GM18498 (cell line): Measurements from ENCODE around the gene FNDC11.
"Not testable (repeated sequence)": the region's sequence is repeated elsewhere in the genome, so short reads cannot be mapped to it uniquely, and the experiment has no call there.

Experiments used
- ATAC-seq: cut with Tn5 transposase; IDR thresholded peaks from one replicate; pipeline ENCODE4 v1.9.1; 2021; ENCODE audit warnings: mild to moderate bottlenecking, moderate library complexity; ENCODE audit not compliant: unreplicated experiment

FNDC11 gene

DNA sequence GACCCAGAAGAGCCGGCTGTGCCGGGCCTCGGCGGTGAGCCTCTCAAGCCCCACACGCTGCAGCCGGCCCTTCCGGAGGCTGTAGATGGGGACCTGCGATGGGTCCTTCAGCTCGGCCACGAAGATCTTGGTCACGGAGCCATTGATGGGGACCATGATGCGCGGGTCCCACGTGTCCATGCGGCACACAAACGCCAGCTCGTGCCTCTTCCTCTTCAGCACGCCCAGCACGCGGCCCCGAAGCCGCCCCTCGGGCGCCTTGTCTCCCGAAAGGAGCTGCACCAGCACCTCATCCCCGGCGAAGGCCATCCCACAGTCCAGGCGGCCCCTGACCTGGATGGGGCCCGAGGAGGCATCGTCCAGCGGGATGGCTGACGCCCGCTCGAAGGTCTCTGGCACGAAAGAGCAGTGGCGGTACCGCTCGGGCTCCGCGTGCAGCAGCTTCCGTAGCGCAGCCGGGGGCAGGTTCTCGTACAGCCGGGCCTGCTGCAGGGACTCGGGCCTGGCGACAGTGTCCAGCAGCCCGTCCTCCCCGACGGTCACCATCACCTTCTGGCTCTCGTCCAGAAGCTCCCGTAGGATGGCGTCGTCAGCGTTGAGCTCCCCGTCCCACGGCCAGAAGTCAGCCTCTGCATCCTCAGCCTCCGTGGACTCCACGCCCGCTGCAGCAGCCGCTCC lies 11.2 kb downstream of the FNDC11 start:
- no peak for ATAC-seq

DNA sequence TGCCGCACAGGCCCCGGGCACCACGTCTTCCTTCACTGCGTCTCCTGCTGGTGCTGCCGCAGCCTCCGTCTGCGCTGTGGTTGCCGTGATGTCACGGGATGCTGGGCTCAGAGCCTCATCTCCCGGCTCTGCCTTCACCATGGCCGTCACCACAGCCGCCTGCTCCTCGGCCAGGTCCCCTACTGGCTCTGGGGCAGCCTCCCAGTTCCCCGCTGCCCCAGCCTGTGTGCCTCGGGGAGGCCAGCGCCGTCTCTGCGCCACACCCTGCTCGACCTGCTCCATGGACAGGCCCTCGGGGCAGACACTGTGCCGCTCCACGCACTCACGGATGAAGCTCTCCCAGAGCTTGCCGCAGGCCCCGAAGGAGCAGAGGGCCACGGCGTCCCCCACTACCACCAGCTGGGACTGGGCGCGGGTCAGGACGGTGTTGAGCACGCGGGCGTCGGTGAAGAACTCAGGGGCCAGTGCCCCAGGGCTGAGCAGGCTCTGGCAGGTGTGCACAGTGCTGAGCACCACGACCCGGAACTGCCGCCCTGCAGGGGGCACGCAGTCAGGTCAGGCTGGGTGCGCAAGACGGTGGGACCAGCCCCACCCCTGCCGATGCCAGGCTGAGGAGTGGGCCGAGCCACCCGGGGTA lies 11.9 kb downstream of the FNDC11 start:
- ATAC-seq = no peak

DNA sequence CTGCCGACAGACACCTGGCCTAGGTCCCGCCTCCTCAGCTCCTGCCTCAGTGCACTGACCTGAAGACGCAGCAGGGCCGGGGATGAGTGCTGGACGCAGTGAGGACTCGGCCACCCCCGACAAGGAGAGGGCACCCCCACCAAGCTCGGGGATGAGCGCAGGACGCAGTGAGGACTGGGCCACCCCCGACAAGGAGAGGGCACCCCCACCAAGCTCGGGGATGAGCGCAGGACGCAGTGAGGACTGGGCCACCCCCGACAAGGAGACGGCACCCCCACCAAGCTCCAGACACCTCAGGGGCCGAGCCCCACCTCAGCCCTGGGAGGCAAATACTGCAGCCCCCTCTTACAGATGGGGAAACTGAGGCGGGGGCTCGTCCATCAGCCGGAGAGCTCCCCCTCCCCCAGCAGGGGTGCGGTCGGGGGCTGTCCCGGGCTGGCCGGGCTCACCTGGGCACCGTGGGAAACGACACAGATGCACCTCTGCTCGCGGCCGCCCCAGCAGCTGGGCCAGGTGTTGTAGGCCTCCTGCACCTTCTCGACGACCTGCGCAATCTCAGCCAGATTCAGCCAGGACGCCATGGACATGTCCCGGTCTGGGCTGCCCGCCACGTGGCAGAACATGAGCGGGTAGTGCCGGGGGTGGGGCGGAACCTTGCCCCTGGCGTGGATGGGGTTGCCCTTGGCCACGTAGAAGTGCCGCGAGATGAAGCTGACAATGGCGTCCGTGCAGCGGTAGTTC lies 12.6 kb downstream of the FNDC11 start:
- ATAC-seq = no peak

DNA sequence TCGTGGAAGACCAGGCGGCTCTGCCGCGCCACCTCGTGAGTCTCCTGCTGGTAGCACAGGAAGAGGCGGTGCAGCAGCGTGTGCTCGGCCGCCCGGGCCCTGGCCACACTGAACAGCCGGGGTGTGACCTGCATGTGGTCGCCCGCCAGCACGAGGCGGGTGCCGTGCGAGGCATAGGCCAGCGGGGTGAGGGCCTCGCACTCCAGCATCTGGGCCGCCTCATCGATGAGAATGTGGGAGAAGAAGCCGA lies 13.1 kb downstream of the FNDC11 start:
- no peak for ATAC-seq

DNA sequence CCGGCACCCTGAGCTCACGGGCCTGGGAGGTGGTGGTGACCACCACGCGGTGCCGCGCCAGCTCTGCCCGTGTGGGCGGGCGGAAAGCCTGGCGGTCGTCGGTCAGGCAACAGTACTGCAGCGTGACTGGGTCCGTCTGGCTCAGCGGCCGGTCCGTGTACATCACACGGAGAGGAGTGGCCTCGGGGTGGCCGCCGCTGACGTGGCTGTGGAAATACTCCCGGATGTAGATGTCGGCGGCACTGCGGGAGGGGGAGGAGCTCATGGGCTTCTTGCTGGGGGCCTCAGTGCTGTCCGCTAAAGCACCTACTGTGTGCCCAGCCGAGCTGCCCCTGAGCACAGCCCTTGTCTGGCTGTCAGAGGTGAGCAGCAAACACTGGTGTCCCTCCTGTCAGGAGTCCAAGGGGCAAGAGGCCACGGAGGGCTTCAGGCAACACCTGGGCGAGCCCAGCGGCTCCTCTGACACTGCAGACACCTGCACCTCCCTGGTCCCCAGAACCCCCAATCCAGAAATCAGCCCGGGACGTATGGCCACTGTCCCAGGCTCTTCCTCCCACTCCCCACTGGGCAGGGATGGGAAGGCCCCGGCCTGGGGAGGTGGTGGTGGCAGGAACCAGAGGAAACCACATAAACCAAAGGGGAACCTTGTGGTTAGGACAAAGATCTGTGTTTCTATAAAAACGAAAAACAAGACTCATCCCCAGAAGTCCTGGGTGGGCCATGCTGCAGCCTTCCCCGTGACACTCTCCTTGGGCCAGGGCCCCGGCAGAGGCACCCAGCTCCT lies 13.6 kb downstream of the FNDC11 start:
- peak; percentile 67 for ATAC-seq

DNA sequence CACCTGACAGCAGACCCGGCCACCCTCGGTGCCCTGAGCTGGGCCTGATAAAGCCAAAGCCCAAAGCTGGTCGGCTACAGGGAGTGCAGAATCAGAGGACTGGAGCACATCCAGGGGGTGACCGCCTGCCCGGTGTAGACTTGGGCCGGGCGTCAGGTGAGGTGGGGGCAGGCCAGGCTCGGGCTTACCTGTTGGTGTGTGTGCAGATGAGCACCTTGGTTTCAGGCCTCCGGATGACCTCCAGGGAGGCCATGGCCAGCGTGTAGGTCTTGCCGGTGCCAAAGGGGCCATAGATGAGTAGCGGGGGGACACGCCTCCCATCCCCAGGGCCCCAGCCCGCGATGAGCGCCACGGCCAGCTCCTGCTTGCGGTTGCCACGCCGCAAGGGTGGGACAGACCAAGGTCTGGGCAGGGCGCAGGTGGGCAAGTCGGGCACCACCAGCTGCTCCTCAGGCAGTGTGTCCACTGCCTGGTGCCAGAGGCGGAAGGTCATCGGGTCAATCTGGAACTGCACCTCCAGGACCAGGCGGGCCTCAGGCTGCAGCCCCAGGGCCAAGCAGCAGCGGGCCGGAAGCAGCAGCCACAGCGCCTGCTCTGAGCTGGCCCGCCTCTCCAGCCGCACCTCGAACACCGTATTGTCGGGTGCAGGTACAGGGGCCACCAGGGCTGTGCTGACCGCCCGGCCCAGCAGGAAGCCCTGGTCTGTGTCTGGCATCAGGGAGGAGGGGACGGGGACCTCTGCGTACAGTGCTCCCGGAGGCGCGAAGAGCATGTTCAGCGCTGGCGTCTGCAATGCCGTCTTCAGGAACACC lies 14.4 kb downstream of the FNDC11 start:
- peak; percentile 32 for ATAC-seq

DNA sequence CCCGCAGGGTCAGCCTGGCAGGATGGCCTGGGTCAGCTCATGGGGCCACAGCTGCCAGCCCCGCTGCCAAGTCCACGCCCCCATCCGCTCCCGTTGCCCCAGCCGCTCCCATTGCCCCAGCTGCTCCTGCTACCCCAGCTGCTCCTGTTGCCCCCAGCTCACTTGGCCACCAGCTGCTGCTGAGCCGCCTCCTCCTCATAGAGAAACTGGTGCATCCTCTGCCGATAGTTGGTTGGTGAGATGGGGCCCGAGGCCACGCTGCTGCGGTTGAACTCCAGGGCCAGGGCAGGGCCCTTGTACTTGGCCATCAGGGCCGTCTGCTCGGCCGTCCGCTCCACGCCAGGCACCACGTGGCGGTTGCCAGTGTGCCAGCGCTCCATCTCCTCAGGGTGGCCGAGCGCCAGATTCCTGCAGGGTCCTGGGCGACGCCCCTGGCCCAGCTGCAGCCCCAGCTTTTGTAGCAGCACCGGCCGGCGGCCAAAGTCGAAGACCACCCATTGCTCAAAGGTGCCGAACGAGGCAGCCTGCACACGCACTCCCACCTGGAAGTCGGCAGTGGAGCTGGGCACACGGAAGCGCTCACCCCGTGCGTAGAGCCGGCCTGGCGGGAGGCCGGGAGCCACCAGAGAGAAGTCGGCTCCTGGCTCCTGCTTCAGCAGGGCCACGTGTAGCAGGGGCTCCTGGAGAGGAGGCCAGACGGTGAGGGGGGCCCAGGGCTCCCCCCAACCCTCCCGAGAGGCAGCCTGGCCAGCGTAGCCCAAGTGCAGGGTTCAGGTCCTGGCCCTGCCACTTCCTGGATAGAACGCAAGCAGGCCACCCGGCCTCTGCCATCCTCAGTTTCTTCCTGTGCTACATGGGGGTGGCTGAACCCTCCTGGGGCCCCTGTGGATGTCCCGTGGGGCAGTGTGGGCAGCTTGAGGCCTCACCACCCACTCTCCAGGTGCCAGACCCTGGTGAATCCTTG lies 15.3 kb downstream of the FNDC11 start:
- no peak for ATAC-seq

DNA sequence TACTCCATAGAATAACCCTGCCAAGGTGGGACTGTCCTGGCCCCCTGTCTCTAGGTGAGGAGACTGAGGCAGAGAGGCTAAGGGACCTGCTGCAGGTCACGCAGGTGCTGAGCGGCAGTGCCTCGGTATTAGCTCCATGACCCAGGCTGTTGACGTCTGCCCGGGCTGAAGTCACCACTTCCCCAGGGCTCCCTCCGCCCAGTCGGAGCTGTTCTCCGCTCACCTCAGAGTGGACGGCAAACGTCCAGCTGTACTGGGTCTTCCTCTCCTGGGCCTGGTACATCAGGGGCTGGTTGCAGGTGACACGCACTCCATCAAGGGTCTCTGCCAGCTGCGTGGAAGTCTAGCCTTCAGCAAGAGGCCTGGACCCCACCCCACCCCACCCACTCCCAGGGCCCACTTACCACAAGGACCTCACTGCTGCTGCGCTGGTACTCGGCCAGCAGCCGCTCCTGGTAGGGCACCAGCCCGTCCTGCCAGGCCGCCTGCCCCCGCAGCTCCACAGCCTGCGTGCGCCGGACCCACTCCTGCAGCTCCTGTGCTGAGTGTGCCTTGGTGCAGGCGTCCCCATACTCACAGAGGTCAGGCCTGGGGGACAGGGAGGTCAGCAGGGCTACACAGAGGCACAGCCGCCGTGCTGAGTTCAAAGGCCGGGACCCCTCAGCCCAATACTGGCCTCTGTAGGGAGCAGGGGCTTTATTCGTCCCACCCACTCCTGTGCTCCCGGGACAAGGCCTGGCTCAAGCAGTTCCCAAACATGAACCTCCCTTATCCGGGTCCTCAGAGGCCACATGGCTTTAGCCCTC lies 16.5 kb downstream of the FNDC11 start:
- ATAC-seq = no peak

DNA sequence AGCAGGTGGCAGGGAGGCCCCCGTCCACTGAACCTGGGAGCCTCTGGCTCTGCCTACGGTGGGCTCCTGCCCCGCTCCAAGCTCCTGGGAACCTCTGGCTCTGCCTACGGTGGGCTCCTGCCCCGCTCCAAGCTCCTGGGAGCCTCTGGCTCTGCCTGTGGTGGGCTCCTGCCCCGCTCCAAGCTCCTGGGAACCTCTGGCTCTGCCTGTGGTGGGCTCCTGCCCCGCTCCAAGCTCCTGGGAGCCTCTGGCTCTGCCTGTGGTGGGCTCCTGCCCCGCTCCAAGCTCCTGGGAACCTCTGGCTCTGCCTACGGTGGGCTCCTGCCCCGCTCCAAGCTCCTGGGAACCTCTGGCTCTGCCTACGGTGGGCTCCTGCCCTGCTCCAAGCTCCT lies 17.1 kb downstream of the FNDC11 start:
- ATAC-seq = not testable (repeated sequence)

DNA sequence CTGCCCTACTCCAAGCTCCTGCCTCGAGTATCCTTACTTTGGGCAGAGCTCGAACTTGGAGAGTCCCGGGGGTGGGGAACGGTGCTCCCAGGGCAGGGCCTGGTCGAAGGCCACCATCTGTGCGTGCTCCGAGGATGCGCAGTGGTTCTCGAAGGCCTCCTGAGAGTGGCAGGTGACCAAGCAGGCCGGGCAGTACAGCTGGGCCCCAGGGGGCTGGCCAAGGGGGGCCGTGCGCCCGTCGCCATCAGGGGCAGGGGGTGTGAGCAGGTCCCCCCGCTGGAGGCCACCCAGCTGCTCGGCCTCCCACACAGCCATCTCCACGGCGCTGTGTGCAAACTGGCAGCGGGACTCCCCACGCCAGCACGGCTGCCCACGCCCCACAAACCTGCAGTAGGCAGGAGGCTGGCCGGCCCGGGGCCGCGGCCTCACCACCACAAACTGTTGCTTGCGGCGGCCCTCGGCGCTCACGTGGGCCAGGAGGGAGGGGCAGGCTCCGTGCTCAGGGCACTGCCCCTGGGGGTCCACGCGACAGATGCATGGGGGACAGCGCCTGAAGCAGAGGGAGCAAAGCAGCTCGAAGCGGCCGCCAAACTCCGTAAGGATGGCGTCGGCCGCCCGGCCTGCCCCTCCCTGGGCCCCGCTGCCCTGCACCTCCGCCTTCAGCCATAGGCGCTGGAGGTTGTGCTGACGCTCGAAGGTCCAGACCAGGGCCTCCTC lies 18.3 kb downstream of the FNDC11 start:
- no peak for ATAC-seq

DNA sequence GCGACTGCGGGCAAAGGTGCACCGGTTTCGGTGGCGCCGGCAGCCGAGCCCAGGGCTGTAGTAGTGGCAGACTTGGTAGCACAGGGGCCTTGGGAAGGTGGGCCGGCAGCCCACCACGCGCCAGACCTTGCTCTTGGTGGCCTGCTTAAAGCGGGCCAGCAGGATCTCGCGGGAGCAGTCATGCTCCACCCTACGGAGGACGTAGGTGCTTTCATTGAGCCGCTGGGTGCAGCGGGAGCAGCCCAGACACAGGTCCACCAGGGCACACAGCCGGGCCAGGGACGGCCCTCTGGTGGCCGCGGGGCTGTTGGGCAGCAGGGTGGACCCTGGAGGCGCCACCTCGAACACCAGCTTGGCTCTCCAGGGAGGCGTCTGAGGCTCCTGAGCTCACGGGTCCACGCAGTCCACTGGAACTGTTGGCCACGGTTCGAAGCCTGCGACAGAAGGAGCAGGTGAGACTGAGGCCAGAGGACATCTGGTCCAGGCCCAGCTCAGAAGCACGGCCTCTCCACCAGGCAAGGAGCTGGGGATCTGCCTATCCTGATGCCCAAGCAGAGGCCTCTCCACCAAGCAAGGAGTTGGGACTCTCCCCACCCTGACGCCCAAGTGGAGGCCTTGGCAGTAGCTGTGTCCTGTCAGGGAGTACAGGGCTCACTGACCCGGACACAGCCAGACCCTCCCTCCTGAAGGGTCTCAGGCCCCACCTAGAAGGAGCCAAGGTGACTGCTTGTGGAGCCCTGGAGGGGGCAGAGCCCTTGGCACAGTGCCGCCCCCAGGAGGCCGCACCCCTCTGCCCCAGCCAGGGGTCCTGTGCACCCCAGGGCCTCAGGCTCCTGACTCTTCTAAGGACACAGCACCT lies 19.1 kb downstream of the FNDC11 start:
- ATAC-seq = no peak

DNA sequence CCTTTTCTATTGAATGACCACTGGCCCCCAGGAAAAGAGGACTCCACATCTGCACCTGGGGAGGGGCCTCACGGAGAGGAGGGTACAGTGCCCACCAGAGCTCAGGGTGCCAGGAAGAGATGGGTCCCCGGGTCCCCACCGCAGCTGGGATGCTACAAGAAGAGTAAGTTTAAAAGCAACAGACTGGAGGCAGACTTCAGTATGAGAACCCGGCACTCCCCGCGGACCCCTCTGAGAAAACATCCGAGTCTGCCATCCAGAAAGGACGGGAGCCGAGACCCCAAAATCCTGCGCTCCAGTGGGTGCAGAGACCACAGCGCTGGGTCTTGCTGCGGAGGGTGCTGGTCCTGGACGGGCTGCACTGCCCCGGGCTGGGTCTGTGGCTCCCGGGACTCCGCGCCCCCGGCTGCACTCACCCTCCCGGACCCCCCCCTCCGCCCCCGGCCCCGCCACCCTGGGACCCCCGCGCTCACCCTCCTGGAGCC lies 19.7 kb downstream of the FNDC11 start:
- no peak for ATAC-seq

DNA sequence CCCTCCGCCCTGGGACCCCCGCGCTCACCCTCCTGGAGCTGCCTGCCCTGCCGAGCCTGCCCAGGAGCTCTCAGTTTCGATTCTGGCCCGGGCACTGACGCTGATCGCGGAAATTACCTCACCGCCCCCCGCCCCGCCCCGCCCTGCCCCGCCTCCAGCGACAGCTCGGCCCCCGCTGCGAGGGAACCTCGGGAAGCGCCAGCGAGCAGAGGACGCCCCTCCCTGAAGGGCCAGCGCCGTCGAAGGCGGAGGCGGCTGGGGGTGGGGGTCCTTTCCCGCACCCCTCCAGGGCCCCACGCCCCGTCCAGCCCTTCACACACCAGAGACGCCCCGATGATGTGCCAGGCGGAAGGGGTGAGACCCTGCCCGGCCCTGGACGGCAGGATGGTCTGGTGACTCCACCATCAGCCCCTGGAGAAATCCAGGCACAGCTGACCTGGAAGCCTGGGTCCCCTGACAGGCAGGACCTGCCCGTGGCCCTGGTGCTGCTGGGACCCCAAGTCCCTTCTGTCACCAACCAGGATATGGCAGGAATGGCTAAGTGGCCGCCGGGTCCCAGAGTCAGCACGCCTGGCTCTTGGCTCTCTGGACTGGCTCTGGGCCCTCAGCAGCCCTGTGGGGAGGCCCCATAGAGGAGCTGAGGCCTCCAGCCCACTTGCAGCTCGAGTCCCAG lies 20.3 kb downstream of the FNDC11 start, which contains the start of gene HELZ2:
Gene HELZ2 (minus strand): TSS at position 84 of the 673 bp plus-strand sequence. CDS start 1,854 bp downstream, outside the sequence.
- ATAC-seq = peak; percentile 59

DNA sequence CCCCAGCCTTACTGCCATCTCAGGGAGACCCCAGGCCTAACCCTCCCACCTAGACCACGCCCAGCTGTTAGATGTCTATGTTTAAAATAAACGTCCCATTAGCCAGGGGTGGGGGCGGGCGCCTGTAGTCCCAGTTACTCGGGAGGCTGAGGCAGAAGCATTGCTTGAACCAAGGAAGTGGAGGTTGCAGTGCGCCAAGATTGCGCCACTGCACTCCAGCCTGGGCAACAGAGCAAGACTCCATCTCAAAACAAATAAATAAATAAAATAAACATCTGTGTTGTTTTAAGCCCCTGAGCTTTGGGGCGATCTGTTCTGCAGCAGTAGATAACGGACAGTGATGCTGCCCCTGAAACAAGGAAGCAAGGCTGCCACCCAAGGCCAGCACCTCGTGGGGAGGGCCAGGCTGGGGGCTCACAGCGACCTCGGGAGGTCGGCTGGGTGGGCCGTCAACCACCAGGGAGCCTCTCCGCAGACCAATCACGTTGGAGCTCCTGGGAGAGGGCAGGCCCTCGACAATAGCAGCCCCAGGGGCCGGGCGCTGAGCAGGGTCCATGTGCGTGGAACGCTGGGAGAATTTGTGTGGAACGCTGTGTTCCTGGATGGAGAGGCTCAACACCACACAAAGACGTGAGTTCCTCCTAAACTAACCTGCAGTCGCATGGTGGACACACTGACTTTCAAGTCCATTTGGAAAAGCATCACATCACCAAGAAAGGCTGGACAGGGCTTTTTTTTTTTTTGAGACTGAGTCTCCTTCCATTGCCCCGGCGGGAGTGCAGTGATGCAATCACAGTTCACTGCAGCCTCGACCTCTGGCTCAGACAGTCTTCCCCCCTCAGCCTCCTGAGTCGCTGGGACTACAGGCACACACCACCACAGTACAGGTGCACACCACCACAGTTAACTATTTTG lies 21.1 kb downstream of the FNDC11 start:
- no peak for ATAC-seq

DNA sequence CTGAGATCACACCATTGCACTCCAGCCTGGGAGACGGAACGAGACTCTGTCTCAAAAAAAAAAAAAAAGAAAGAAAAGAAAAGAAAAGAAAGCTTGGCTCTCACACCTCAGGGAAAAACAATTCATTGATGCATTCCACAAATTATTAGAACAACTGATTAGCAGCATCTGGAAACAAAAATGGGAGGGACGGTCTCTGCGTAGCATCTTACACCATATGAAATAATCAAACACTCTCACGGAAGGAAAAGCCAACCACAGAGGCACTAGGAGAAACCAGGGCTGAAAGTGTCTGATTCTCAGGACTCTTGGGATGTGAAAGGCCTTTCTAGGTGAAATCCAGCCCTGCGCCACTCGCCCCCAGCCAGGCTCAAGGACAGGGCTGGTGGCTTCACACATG lies 22.4 kb downstream of the FNDC11 start:
- no peak for ATAC-seq
